ENCODE data around the gene COL1A1. TPM values are rescaled to one million over a fixed set of nuclear protein-coding genes. Genes with fewer than 3 reads are reported as not detected.

Gene COL1A1
- total RNA-seq, 1 donor from 2014 or later, result 12,796 TPM

GRCh38 chr17:50173335-50173941 lies 28.0 kb downstream of the COL1A1 start:
- Mint-ChIP-seq H3K36me3 (ENCODE audit: low read depth, unreplicated experiment) (peaks cover 5% of the 10 kb centered on the region), H3K4me3 (ENCODE audit: unreplicated experiment) (peak overlapping the region; percentile 17), H3K9me3 (ENCODE audit: unreplicated experiment) (peaks cover 2% of the 10 kb centered on the region), H3K27me3 (ENCODE audit: low read depth, unreplicated experiment) (no peaks in the 10 kb centered on the region), H3K27ac (ENCODE audit: unreplicated experiment) (peak overlapping the region; percentile 86), H3K4me1 (ENCODE audit: low read depth, unreplicated experiment) (peaks cover 43% of the 10 kb centered on the region)
- TF ChIP-seq EZH2 (IDR thresholded peaks at IDR 0.05; ENCODE audit: insufficient read depth, low read length), result no peak
- no peak for TF ChIP-seq CTCF (IDR thresholded peaks at IDR 0.05; ENCODE audit: insufficient read depth, low read depth, low read length)
- H3K4me3 ChIP-seq (ENCODE audit: insufficient read depth, low read depth, low read length), result no peak overlapping the region
- peaks cover 4% of the 10 kb centered on the region for H3K79me2 ChIP-seq (ENCODE audit: insufficient read depth, low read length)
- H3K4me1 ChIP-seq (ENCODE audit: insufficient read depth, low read length), result peaks cover 40% of the 10 kb centered on the region
- no peaks in the 10 kb centered on the region for H3K27me3 ChIP-seq (ENCODE audit: insufficient read depth, low read length)
- DNase-seq (ENCODE audit: low read depth) (peak; percentile 91), FAIRE-seq (peak; percentile 70)
- H3K4me2 ChIP-seq (ENCODE audit: low read length), result peak overlapping the region; percentile 62
- no peak overlapping the region for H2AFZ ChIP-seq (ENCODE audit: low read depth, low read length)
- H3K9me3 ChIP-seq (ENCODE audit: insufficient read depth, low read depth, low read length), result no peaks in the 10 kb centered on the region
- H3K36me3 ChIP-seq (ENCODE audit: insufficient read depth, low read length), result no peaks in the 10 kb centered on the region
- H3K9ac ChIP-seq (ENCODE audit: low read length), result peak overlapping the region; percentile 82
- peak overlapping the region; percentile 95 for H3K27ac ChIP-seq (ENCODE audit: low read depth, low read length)
- H4K20me1 ChIP-seq (ENCODE audit: insufficient read depth, low read length), result no peaks in the 10 kb centered on the region

GRCh38 chr17:50172936-50173334 lies 28.5 kb downstream of the COL1A1 start:
- Histone ChIP-seq H3K27me3 (ENCODE audit: insufficient read depth, low read length) (no peaks in the 10 kb centered on the region), H2AFZ (ENCODE audit: low read depth, low read length) (no peak overlapping the region), H3K4me2 (ENCODE audit: low read length) (peak overlapping the region; percentile 62), H3K36me3 (ENCODE audit: insufficient read depth, low read length) (no peaks in the 10 kb centered on the region), H3K79me2 (ENCODE audit: insufficient read depth, low read length) (peaks cover 4% of the 10 kb centered on the region), H3K4me1 (ENCODE audit: insufficient read depth, low read length) (peaks cover 37% of the 10 kb centered on the region), H3K9ac (ENCODE audit: low read length) (peak overlapping the region; percentile 82), H4K20me1 (ENCODE audit: insufficient read depth, low read length) (no peaks in the 10 kb centered on the region), H3K27ac (ENCODE audit: low read depth, low read length) (peak overlapping the region; percentile 95), H3K9me3 (ENCODE audit: insufficient read depth, low read depth, low read length) (no peaks in the 10 kb centered on the region), H3K4me3 (ENCODE audit: insufficient read depth, low read depth, low read length) (no peak overlapping the region)
- peaks cover 40% of the 10 kb centered on the region for H3K4me1 Mint-ChIP-seq (ENCODE audit: low read depth, unreplicated experiment)
- H3K36me3 Mint-ChIP-seq (ENCODE audit: low read depth, unreplicated experiment), result peaks cover 5% of the 10 kb centered on the region
- no peaks in the 10 kb centered on the region for H3K9me3 Mint-ChIP-seq (ENCODE audit: unreplicated experiment)
- H3K27ac Mint-ChIP-seq (ENCODE audit: unreplicated experiment), result peak overlapping the region; percentile 86
- peak overlapping the region; percentile 17 for H3K4me3 Mint-ChIP-seq (ENCODE audit: unreplicated experiment)
- FAIRE-seq (no peak), DNase-seq (ENCODE audit: low read depth) (no peak)
- H3K27me3 Mint-ChIP-seq (ENCODE audit: low read depth, unreplicated experiment), result peaks cover 1% of the 10 kb centered on the region
- TF ChIP-seq EZH2 (IDR thresholded peaks at IDR 0.05; ENCODE audit: insufficient read depth, low read length) (no peak), CTCF (IDR thresholded peaks at IDR 0.05; ENCODE audit: insufficient read depth, low read depth, low read length) (no peak)

GRCh38 chr17:50172130-50172529 lies 29.3 kb downstream of the COL1A1 start:
- H3K4me2 ChIP-seq (ENCODE audit: low read length), result no peak overlapping the region
- no peak overlapping the region for H3K4me3 ChIP-seq (ENCODE audit: insufficient read depth, low read depth, low read length)
- FAIRE-seq, result no peak
- H3K27me3 ChIP-seq (ENCODE audit: insufficient read depth, low read length), result no peaks in the 10 kb centered on the region
- DNase-seq (ENCODE audit: low read depth), result no peak
- H3K9ac ChIP-seq (ENCODE audit: low read length), result no peak overlapping the region
- Mint-ChIP-seq H3K4me1 (ENCODE audit: low read depth, unreplicated experiment) (peaks cover 35% of the 10 kb centered on the region), H3K27ac (ENCODE audit: unreplicated experiment) (peak overlapping the region; percentile 81), H3K4me3 (ENCODE audit: unreplicated experiment) (no peak overlapping the region), H3K36me3 (ENCODE audit: low read depth, unreplicated experiment) (peaks cover 5% of the 10 kb centered on the region), H3K9me3 (ENCODE audit: unreplicated experiment) (no peaks in the 10 kb centered on the region), H3K27me3 (ENCODE audit: low read depth, unreplicated experiment) (peaks cover 2% of the 10 kb centered on the region)
- TF ChIP-seq CTCF (IDR thresholded peaks at IDR 0.05; ENCODE audit: insufficient read depth, low read depth, low read length), result no peak
- no peak for TF ChIP-seq EZH2 (IDR thresholded peaks at IDR 0.05; ENCODE audit: insufficient read depth, low read length)
- no peaks in the 10 kb centered on the region for H3K36me3 ChIP-seq (ENCODE audit: insufficient read depth, low read length)
- H4K20me1 ChIP-seq (ENCODE audit: insufficient read depth, low read length), result no peaks in the 10 kb centered on the region
- H2AFZ ChIP-seq (ENCODE audit: low read depth, low read length), result no peak overlapping the region
- H3K9me3 ChIP-seq (ENCODE audit: insufficient read depth, low read depth, low read length), result no peaks in the 10 kb centered on the region
- H3K4me1 ChIP-seq (ENCODE audit: insufficient read depth, low read length), result peaks cover 29% of the 10 kb centered on the region
- H3K79me2 ChIP-seq (ENCODE audit: insufficient read depth, low read length), result peaks cover 2% of the 10 kb centered on the region
- no peak overlapping the region for H3K27ac ChIP-seq (ENCODE audit: low read depth, low read length)
